ENCODE data around the gene GGT5.

DNA sequence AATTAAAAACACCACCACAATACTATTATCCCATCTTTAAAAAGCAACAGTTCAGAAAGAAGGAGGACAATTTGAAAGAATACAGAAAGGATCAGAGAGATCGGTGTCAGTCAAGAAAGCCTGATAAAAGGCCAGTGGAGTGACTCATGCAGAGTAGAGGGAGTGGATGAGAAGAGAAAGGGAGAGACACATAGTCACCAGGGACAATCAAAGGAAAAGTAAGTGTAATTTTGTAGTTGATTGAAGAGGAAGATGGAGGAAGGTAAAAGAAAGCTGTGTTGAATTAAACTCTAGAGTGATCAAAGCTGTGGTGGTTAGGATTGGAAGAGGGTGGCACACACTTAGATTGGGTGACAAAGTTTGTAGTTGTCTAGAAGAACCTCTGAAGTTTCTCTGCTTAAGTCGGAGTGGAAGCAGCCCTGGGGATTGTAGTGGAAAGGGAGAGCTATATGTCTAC lies 39.9 kb upstream of the GGT5 start:
- no peak for TF ChIP-seq EZH2 (IDR thresholded peaks at IDR 0.05; ENCODE audit: low read length, missing control alignments)
- TF ChIP-seq, protein P1, sequence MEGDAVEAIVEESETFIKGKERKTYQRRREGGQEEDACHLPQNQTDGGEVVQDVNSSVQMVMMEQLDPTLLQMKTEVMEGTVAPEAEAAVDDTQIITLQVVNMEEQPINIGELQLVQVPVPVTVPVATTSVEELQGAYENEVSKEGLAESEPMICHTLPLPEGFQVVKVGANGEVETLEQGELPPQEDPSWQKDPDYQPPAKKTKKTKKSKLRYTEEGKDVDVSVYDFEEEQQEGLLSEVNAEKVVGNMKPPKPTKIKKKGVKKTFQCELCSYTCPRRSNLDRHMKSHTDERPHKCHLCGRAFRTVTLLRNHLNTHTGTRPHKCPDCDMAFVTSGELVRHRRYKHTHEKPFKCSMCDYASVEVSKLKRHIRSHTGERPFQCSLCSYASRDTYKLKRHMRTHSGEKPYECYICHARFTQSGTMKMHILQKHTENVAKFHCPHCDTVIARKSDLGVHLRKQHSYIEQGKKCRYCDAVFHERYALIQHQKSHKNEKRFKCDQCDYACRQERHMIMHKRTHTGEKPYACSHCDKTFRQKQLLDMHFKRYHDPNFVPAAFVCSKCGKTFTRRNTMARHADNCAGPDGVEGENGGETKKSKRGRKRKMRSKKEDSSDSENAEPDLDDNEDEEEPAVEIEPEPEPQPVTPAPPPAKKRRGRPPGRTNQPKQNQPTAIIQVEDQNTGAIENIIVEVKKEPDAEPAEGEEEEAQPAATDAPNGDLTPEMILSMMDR (conservative IDR thresholded peaks at IDR 0.05 in 1 of 2, IDR thresholded peaks at IDR 0.05 in 1 of 2; ENCODE audit: low read depth in 1 of 2, low read length in 2 of 2) = no peak

Data from fibroblast of lung (primary cell).